Tibial artery (tissue), 4 donors: ENCODE data around the gene PFDN4.

Experiments used
- DNase-seq, 2 donors: peaks; one replicate each; pipeline ENCODE4 v3.0.0-alpha.2; 2019
- H3K27ac ChIP-seq, 2 donors: fragments of 200-600 bp; sonication (generic) in 1 of 2; 1 replicate in 1 of 2; 2 replicates in 1 of 2; pipeline ENCODE4 v1.5.1; 2018 to 2019; ENCODE audit warnings: mild to moderate bottlenecking in 1 of 2
- H3K27me3 ChIP-seq, 2 donors: fragments of 200-600 bp; sonication (generic) in 1 of 2; one replicate each; pipeline versions ENCODE4 v1.5.1 to v1.6.0; 2016 to 2019
- H3K36me3 ChIP-seq, 3 donors: fragments of 200-600 bp; sonication (generic) in 2 of 3; one replicate each; pipeline ENCODE4 v1.5.1; 2016 to 2019; ENCODE audit warnings: mild to moderate bottlenecking in 2 of 3
- H3K4me1 ChIP-seq, 4 donors: fragments of 200-600 bp; sonication (generic) in 2 of 4; 1 replicate in 3 of 4; 2 replicates in 1 of 4; pipeline ENCODE4 v1.5.1; 2016 to 2019
- H3K4me3 ChIP-seq, 2 donors: fragments of 200-600 bp; sonication (generic) in 1 of 2; 1 replicate in 1 of 2; 2 replicates in 1 of 2; pipeline ENCODE4 v1.5.1; 2018 to 2019; ENCODE audit warnings: mild to moderate bottlenecking in 2 of 2
- H3K9me3 ChIP-seq, 3 donors: fragments of 200-600 bp; sonication (generic) in 1 of 3; one replicate each; pipeline ENCODE4 v1.5.1; 2016 to 2019
- CTCF ChIP-seq, 2 experiments: fragments of 200-600 bp in 1 of 2; fragments of 450-650 bp in 1 of 2; IDR thresholded peaks; one replicate each; pipeline ENCODE4 v1.5.1; 2017 to 2019; ENCODE audit warnings: antibody characterized with exemption in 2 of 2, mild to moderate bottlenecking in 1 of 2, moderate library complexity in 1 of 2
- intact Hi-C: fragments of 100-400 bp; cut with DNase I; formaldehyde crosslinking; loops from one replicate; pipeline ENCODE4 v1.15.0; 2023; ENCODE audit warnings: low total_unique reads

The PFDN4 gene

GRCh38 chr20:54176610-54177009, 31.3 kb upstream of the PFDN4 start:
- H3K27me3 ChIP-seq, result peaks cover 0 to 50% of the 10 kb centered on the region in 2 donors
- no peak for DNase-seq
- no peak for TF ChIP-seq CTCF (IDR thresholded peaks at IDR 0.05)

GRCh38 chr20:54177378-54177777, 30.5 kb upstream of the PFDN4 start:
- Histone ChIP-seq H3K27me3 (peaks cover 0 to 44% of the 10 kb centered on the region in 2 donors), H3K4me1 (peaks cover 0 to 21% (median 12%) of the 10 kb centered on the region in 4 donors), H3K9me3 (no peaks in the 10 kb centered on the region), H3K4me3 (no peak overlapping the region), H3K27ac (no peak overlapping the region), H3K36me3 (no peaks in the 10 kb centered on the region)
- intact Hi-C loops, result no loop called here
- no peak for TF ChIP-seq CTCF (IDR thresholded peaks at IDR 0.05)
- no peak for DNase-seq

More at GRCh38 chr20:54176610-54177009, 31.3 kb upstream of the PFDN4 start:
- intact Hi-C loops, result no loop called here
- Histone ChIP-seq H3K4me1 (peaks cover 0 to 21% (median 12%) of the 10 kb centered on the region in 4 donors), H3K9me3 (no peaks in the 10 kb centered on the region), H3K27ac (no peak overlapping the region), H3K4me3 (no peak overlapping the region), H3K36me3 (no peaks in the 10 kb centered on the region)

- Histone ChIP-seq H3K9me3 (no peaks in the 10 kb centered on the region), H3K36me3 (no peaks in the 10 kb centered on the region), H3K4me3 (no peak overlapping the region), H3K27me3 (peaks cover 0 to 35% of the 10 kb centered on the region in 2 donors), H3K4me1 (peaks cover 0 to 16% (median 8%) of the 10 kb centered on the region in 4 donors), H3K27ac (no peak overlapping the region)
- no peak for TF ChIP-seq CTCF (IDR thresholded peaks at IDR 0.05)
- intact Hi-C loops, result no loop called here
- DNase-seq, result no peak
Observed at GRCh38 chr20:54178256-54178655, 29.6 kb upstream of the PFDN4 start.

GRCh38 chr20:54179946-54180345, 27.9 kb upstream of the PFDN4 start:
- DNase-seq, result no peak
- Histone ChIP-seq H3K9me3 (no peaks in the 10 kb centered on the region), H3K36me3 (no peaks in the 10 kb centered on the region), H3K27me3 (peaks cover 0 to 20% of the 10 kb centered on the region in 2 donors), H3K27ac (no peak overlapping the region), H3K4me3 (no peak overlapping the region), H3K4me1 (no peaks in the 10 kb centered on the region)
- intact Hi-C loops, result no loop called here
- TF ChIP-seq CTCF (IDR thresholded peaks at IDR 0.05), result no peak

GRCh38 chr20:54180931-54181330, 27.0 kb upstream of the PFDN4 start:
- H3K36me3 ChIP-seq, result no peaks in the 10 kb centered on the region
- intact Hi-C loops, result no loop called here
- H3K27ac ChIP-seq, result no peak overlapping the region
- no peak for TF ChIP-seq CTCF (IDR thresholded peaks at IDR 0.05)
- H3K4me3 ChIP-seq, result no peak overlapping the region
- no peaks in the 10 kb centered on the region for H3K4me1 ChIP-seq
- DNase-seq, result no peak
- peaks cover 0 to 20% of the 10 kb centered on the region in 2 donors for H3K27me3 ChIP-seq
- no peaks in the 10 kb centered on the region for H3K9me3 ChIP-seq

- TF ChIP-seq CTCF (IDR thresholded peaks at IDR 0.05), result no peak
- Histone ChIP-seq H3K4me3 (no peak overlapping the region), H3K9me3 (no peaks in the 10 kb centered on the region), H3K27me3 (peaks cover 0 to 15% of the 10 kb centered on the region in 2 donors), H3K4me1 (no peaks in the 10 kb centered on the region), H3K36me3 (no peaks in the 10 kb centered on the region), H3K27ac (no peak overlapping the region)
- no peak for DNase-seq
- intact Hi-C loops, result no loop called here
Observed at GRCh38 chr20:54184071-54184470, 23.8 kb upstream of the PFDN4 start.
